GM18505 (cell line): ENCODE data around the gene VAMP3.
"Not testable (repeated sequence)": the region's sequence is repeated elsewhere in the genome, so short reads cannot be mapped to it uniquely, and the experiment has no call there.

Experiments
- ATAC-seq: cut with Tn5 transposase; IDR thresholded peaks from one replicate; pipeline ENCODE4 v1.9.1; 2021; ENCODE audit not compliant: unreplicated experiment
- POLR2A ChIP-seq: IDR thresholded peaks from 4 replicates; pipeline ENCODE4 v1.6.1; 2011; ENCODE audit warnings: borderline replicate concordance; ENCODE audit not compliant: insufficient read depth, insufficient read length; ENCODE audit errors: extremely low read depth

Gene VAMP3

DNA sequence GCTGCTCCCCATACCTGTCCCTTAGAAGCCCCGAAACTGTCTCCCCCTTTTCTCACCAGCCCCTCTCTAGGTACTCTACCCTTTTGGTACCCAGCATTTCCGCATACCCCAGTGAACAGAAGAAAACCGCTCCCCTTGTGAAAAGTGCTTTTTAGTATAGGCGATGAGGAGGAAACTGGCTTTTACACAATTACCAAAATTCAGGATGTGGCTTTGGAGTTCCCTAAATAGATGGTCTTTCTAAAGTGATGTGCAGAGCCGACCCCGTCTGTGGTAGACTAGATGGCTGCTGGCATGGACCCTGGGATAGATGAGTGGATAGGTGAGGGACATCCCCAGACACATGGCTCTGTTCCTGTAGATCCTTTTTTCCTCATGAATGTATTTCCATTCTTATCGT lies 10.4 kb downstream of the VAMP3 start:
- no peak for ATAC-seq
- TF ChIP-seq POLR2A, result no peak

DNA sequence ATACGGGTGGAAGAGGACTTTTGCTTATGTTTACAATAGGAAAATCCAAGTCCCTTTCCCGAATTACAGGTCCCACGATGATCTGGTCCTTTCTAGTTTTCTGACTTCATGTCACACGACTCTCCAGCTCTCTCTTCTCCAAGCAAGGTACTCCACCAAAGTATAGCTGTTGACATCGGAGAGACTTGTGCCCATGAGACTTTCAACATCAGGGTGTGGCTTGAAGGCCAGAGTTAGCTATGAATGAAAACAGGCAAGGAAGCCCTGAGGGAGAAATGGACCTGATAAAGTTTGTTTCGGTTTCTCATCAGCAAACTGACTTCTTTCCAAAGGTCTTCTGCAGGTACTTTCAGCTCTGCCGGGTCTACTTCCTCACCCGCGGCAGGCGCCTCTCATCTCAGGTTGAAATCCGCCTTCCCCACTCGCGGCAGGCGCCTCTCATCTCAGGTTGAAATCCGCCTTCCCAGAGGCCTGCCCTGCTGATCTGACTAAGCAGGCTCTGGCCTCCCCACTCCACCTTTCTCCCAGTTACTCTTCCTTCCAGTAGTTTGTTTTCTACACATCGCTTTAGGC lies 10.9 kb downstream of the VAMP3 start:
- TF ChIP-seq POLR2A, result no peak
- ATAC-seq, result no peak

DNA sequence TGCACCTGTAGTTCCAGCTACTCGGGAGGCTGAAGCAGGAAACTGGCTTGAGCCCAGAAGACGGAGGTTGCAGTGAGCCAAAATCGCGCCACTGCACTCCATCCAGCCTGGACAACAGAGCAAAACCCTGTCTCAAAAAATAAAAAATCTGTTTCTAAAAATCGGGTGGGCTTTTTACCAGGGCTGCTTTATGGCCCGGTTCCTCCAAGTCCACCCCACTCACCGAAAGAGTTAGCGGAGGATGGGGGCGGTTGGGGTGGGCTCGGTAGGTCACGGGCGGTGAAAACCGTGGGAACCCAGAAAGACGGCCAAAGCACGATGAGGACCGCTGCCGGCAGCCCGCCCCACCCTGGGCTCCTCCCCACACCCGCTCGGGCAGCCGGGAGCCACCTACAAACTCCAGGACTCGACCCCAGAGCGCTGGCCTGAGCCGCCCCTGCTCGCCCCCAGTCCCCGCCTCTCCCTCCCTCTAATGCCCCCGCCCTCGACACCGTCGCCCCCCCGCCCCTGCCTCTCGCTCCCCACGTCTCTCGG lies 12.1 kb downstream of the VAMP3 start:
- TF ChIP-seq POLR2A, result no peak
- ATAC-seq, result no peak

DNA sequence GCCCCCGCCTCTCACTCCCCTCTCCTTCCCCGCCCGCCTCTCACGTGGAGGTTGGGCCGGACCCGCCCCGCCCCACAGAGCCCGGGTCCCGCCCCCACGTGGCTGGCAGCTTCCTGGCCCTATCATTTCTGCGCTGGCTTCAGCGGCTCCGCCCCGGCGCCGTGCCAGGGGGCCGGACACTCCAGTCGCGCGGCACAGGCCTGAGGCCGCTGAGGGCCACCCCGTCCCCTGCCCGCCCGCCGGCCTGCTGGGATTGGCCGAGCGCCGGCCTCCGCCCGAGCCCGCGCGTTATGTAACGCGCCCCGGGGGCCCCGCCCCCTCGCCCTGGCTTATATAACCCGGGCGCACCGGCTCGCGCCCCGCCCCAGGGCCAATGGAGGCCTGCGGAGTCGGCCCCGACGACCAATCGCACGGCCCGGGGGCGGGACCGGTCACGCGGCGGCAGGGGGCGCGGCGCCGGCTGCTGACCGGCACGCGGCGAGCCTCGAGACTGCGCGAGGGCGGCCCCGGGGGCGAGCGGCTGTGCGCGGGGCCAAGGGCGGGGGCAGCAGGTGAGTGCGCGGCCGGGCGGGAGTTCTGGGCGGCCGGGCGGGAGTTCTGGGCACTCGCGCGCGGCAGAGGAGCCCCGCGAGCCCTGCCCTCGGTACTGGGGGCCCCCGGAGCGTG lies 12.9 kb downstream of the VAMP3 start, which contains the start of gene PER3:
PER3 (plus strand) TSS at position 466 of the 666 bp plus-strand sequence. CDS start 587 bp downstream, outside the sequence.
- no peak for TF ChIP-seq POLR2A
- ATAC-seq, result peak; percentile 80

DNA sequence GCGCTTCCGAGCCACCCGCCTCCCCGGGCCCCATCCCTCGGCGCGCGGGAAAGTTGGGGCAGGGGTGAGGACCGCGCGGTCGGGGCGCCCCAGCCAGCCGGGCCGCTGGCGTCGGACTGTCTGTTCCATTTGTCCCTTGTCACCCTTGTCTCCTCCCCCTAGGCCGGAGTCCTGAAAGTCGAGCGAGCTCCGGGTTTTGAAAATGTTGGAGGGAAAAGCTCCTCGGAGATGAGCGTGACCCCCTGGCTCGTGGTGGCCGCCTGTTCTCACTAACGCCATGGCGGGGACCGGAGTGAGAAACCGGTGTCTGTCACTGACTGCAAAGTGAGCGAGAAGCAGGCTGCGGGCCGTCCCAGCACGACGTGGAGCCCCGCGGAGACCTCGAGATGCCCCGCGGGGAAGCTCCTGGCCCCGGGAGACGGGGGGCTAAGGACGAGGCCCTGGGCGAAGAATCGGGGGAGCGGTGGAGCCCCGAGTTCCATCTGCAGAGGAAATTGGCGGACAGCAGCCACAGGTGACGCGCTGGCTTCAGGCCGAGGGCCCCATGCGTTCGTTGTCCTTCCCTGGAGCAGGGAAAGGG lies 13.5 kb downstream of the VAMP3 start:
- no peak for ATAC-seq
- TF ChIP-seq POLR2A, result no peak

DNA sequence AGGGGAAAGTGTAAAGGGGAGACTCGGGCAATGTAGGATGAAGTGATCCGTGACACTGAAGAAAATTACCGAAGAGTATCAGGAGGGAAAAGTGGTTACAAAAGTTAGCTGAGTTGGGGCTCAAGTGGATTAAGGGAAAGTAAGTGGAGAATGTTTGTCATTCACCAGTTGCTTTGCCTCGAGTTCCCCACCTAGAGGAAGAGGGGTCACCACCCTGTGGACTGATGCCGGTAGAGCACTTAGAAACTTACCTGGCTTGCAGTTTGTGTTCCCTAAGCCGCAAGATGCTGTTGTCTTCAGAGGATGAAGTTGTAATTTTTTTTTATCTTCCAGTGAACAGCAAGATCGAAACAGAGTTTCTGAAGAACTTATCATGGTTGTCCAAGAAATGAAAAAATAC lies 14.0 kb downstream of the VAMP3 start:
- no peak for ATAC-seq
- no peak for TF ChIP-seq POLR2A

DNA sequence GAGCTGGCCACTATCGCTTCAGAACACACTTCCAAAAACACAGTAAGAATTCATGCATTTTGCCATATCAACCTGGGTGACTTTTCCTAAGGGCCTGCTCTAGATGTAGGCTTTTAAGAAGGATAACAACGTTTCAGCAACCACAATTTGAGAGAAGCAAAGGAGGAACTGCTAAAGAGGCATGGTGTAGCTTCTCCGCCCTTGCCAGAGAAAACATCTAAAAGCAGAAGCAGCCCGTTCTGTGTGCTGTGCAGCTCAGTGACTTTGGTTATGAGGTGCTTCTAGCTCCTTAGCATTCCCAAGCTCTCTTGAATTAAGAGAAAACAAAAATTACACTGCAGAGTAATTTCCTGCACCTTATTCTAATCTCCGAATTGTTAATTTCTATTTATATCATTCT lies 15.7 kb downstream of the VAMP3 start:
- no peak for ATAC-seq
- no peak for TF ChIP-seq POLR2A

DNA sequence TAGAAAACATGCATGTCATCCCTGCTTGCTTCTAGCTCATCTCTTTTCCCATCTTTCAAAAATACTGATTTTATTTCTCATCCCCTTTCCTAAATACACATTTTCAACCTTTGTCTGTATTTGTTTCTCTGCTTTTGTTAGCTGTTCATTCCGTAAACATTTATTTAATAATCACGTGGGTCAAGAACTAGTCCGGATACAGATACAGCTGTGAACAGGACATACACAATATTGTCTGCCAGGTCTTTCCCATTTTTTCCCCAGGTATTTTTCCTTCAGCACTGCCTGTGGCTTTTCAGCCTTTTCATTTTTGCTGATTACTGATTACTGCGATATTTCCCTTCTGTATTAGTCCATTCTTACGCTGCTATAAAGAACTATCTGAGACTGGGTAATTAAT lies 18.7 kb downstream of the VAMP3 start:
- no peak for TF ChIP-seq POLR2A
- ATAC-seq, result no peak

DNA sequence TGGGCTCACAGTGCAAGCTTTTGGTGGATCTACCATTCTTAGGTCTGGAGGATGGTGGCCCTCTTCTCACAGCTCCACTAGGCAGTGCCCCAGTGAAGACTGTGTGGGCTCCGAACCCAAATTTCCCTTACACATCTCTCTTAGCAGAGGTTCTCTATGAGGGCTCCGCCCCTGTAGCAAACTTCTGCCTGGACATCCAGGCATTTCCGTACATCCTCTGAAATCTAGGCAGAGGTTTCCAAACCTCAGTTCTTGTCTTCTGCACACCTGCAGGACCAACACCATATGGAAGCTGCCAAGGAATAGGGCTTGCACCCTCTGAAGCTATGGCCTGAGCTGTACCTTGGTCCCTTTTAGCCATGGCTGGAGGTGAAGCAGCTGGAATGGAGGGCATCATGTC lies 19.9 kb downstream of the VAMP3 start:
- ATAC-seq, result not testable (repeated sequence)

DNA sequence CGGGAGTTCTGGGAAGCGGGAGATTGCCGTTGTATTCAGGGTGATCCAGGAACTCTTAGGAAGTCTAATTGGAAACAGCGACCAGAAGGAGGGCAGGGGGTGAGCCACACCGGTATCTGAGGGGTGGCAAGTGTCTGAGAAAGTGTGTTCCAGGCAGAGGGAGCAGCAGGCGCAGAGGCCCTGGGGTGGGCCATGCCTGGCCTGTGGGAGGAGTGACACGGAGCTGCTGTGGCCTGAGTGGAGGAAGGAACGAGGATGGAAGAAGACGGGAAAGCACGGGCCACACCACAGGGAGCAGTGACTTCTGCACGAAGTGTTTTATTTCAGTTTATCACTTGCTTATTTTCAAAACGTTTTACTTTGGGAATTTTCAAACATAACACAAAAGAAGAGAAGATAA lies 24.3 kb downstream of the VAMP3 start:
- no peak for ATAC-seq
- TF ChIP-seq POLR2A, result no peak

DNA sequence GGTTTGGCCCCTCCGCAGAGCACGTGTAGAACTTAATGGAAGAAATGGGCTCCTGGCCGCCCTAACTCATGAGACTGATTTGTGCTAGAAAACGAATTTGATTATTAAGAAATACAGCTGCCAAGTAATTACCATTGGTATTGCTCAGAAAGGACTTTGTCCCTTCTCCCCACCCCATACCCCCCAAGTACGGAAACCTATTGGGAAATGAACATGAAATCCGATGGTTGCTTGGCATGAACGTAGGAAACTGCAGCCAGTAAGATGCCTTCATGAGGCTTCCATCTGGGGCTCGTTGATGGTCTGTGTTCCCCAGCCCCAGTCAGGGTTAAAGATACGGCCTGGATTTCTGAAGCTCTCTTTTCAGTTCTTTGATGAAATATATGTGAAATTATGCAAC lies 34.4 kb downstream of the VAMP3 start:
- no peak for ATAC-seq
- TF ChIP-seq POLR2A, result no peak

DNA sequence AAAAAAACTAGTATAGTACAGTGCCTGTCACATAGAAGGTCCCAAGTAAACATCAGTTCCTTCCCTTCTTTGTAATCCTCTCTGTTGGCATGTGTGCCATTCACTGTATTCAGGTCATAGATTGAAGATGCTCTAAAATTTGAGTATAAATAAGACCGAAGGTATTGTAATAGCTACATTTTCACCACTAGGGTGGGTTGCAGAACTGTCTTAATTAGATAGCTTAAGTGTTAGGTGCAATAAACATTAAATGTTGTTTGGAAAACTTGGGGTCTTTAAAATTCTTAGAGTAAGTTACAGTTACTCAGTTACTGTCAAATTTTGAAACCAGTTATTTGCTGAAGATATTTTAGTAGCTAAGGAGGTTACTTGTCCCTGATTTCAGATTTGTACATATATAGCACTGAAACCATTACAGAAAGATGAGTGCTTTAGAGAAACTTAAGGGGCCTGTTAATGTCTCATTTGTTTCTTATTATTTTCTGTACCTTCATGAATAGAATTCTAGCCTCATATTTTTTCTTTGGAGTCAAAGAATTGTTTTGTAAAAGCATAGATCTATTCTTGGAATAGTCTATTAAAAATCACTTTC lies 37.3 kb downstream of the VAMP3 start:
- no peak for ATAC-seq
- no peak for TF ChIP-seq POLR2A

DNA sequence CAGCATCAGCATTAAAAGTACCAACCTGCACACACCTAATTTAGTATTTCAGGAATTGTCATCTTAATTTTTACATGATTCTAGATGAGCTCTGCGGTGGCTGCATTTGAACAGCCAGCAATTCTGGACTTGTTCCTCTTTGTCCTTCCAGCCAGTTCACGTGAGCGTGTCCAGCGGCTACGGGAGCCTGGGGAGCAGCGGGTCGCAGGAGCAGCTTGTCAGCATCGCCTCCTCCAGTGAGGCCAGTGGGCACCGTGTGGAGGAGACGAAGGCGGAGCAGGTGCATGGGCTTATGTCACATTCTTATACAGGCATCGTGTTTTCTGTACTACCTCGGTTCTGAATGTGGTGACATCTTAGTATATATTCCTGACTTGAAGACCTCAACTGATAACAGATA lies 38.6 kb downstream of the VAMP3 start:
- no peak for TF ChIP-seq POLR2A

DNA sequence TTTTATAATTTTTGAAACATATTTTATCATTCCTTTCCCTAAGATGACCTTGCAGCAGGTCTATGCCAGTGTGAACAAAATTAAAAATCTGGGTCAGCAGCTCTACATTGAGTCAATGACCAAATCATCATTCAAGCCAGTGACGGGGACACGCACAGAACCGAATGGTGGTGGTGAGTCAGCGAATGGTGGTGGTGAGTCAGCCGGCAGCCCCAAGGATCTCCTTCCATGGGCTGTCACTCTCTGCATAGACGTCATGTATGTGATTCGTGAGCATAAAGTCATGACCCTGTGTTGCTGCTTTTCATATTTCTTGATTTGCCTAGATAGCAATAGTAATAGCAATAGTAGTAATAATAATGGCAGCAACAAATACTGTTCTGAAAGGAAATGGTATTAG lies 39.3 kb downstream of the VAMP3 start:
- no peak for TF ChIP-seq POLR2A

More for the DNA sequence above, 38.6 kb downstream of the VAMP3 start:
- no peak for ATAC-seq

More for the DNA sequence above, 39.3 kb downstream of the VAMP3 start:
- no peak for ATAC-seq
